Upper lobe of left lung (tissue), 6 donors: Measurements from ENCODE around the gene TRMT61A. TPM values are rescaled to one million over a fixed set of nuclear protein-coding genes. Genes with fewer than 3 reads are reported as not detected.
"Not testable (repeated sequence)": the region's sequence is repeated elsewhere in the genome, so short reads cannot be mapped to it uniquely, and the experiment has no call there.

Experiments used
- ATAC-seq, 2 donors: fragments of 200-7000 bp; cut with Tn5 transposase; one replicate each; pipeline ENCODE4 v1.9.1; 2022; ENCODE audit warnings: mild to moderate bottlenecking in 2 of 2, moderate library complexity in 2 of 2; ENCODE audit not compliant: low FRiP score in 2 of 2
- DNase-seq, 2 donors: peaks; one replicate each; pipeline ENCODE4 v3.0.0-alpha.2; 2019 to 2020
- H3K27ac ChIP-seq, 4 donors: fragments of 200-600 bp; sonication (generic); one replicate each; pipeline ENCODE4 v1.5.1; 2016 to 2019
- H3K27me3 ChIP-seq, 4 donors: fragments of 200-600 bp; sonication (generic); one replicate each; pipeline ENCODE4 v1.5.1; 2017 to 2019
- H3K36me3 ChIP-seq, 4 donors: fragments of 200-600 bp; sonication (generic); one replicate each; pipeline ENCODE4 v1.5.1; 2016 to 2019
- H3K4me1 ChIP-seq, 4 donors: fragments of 200-600 bp; sonication (generic); one replicate each; pipeline ENCODE4 v1.5.1; 2018 to 2019
- H3K4me3 ChIP-seq, 4 donors: fragments of 200-600 bp; sonication (generic); one replicate each; pipeline ENCODE4 v1.5.1; 2017 to 2019; ENCODE audit warnings: mild to moderate bottlenecking in 2 of 4, moderate library complexity in 1 of 4
- H3K9me3 ChIP-seq, 4 donors: fragments of 200-600 bp; sonication (generic); one replicate each; pipeline ENCODE4 v1.5.1; 2018 to 2019
- CTCF ChIP-seq, 6 experiments: fragments of 450-650 bp in 4 of 6; fragments of 200-600 bp in 2 of 6; sonication (generic) in 2 of 6; IDR thresholded peaks; one replicate each; pipeline ENCODE4 v1.5.1; 2016 to 2019; ENCODE audit warnings: antibody characterized with exemption in 6 of 6
- EP300 ChIP-seq, 4 donors: sonication (generic); formaldehyde crosslinking; IDR thresholded peaks; one replicate each; pipeline ENCODE4 v1.5.1; 2017; ENCODE audit warnings: antibody characterized with exemption in 4 of 4, control low read depth in 2 of 4
- POLR2A ChIP-seq, 4 donors: fragments of 450-650 bp; IDR thresholded peaks; one replicate each; pipeline ENCODE4 v1.5.1; 2016 to 2017; ENCODE audit warnings: antibody characterized with exemption in 4 of 4, mild to moderate bottlenecking in 2 of 4
- POLR2AphosphoS5 ChIP-seq, 2 donors: sonication (generic); formaldehyde crosslinking; IDR thresholded peaks; one replicate each; pipeline ENCODE4 v1.5.1; 2017; ENCODE audit warnings: antibody characterized with exemption in 2 of 2
- WGBS, 2 donors: methylation state at CpG; one replicate each; pipeline ENCODE4 v1.1.5; 2017 to 2018; 5-methylcytosine and 5-hydroxymethylcytosine counted together
- total RNA-seq, 6 donors: library from RNA; depleted of rRNA in 4 of 6; stranded (reverse); fragments of >200 nt in 4 of 6; gene quantifications; one replicate each; pipeline versions ENCODE4 v1.1.0 to v1.2.1, GENCODE V29; 2016 to 2021
- donor health status: DM: no; HTN: no; CAD: no; lungs with moderate emphysema.
- donor health status: DM: no; HTN: yes; CAD: no; lungs with severe emphysema.

Gene TRMT61A
- total RNA-seq, 6 donors from 2014 or later = 6.7 to 25.1 (median 15.0) TPM

GRCh38 chr14:103510724-103511693, 18.0 kb upstream of the TRMT61A start:
- Histone ChIP-seq H3K36me3 (peaks cover 0 to 44% (median 25%) of the 10 kb centered on the region in 4 donors), H3K27me3 (no peaks in the 10 kb centered on the region), H3K4me3 (no peak overlapping the region), H3K4me1 (peaks cover 10 to 23% (median 15%) of the 10 kb centered on the region in 4 donors), H3K27ac (peak overlapping the region; percentile 6 to 48 (median 26)), H3K9me3 (no peaks in the 10 kb centered on the region)
- no peak for TF ChIP-seq POLR2AphosphoS5 (IDR thresholded peaks at IDR 0.05)
- TF ChIP-seq POLR2A (IDR thresholded peaks at IDR 0.05) = no peak
- DNase-seq = peak in 1 of 2 donors; percentile 66
- WGBS, 2 donors = 84 to 87% methylated on average over 25 to 26 of the region's 26 CpGs
- ATAC-seq = no peak

GRCh38 chr14:103512180-103512579, 16.8 kb upstream of the TRMT61A start:
- peaks cover 0 to 37% (median 22%) of the 10 kb centered on the region in 4 donors for H3K36me3 ChIP-seq
- peak overlapping the region; percentile 69 to 83 (median 78) for H3K27ac ChIP-seq
- H3K4me1 ChIP-seq = peaks cover 10 to 23% (median 15%) of the 10 kb centered on the region in 4 donors
- H3K4me3 ChIP-seq, DNase-seq, ATAC-seq, H3K27me3 ChIP-seq, H3K9me3 ChIP-seq: not testable (repeated sequence)
- WGBS, 2 donors = 85 to 89% methylated on average over 7 to 8 of the region's 8 CpGs

GRCh38 chr14:103512701-103513611, 16.0 kb upstream of the TRMT61A start:
- Histone ChIP-seq H3K4me1 (peaks cover 13 to 24% (median 17%) of the 10 kb centered on the region in 4 donors), H3K27ac (peak overlapping the region; percentile 69 to 83 (median 78)), H3K9me3 (no peaks in the 10 kb centered on the region), H3K36me3 (peaks cover 0 to 31% (median 20%) of the 10 kb centered on the region in 4 donors), H3K27me3 (no peaks in the 10 kb centered on the region), H3K4me3 (no peak overlapping the region)
- ATAC-seq (peak; percentile 73 to 93), DNase-seq (peak; percentile 86 to 91)
- TF ChIP-seq EP300 (IDR thresholded peaks at IDR 0.05) = peak in 1 of 4 donors; percentile 29
- peak in 1 of 2 donors; percentile 9 for TF ChIP-seq POLR2AphosphoS5 (IDR thresholded peaks at IDR 0.05)
- no peak for TF ChIP-seq CTCF (IDR thresholded peaks at IDR 0.05)
- 38 to 69% methylated on average over 17 to 25 of the region's 25 CpGs for WGBS, 2 donors

GRCh38 chr14:103514596-103515421, 14.2 kb upstream of the TRMT61A start:
- peaks cover 0 to 21% (median 8%) of the 10 kb centered on the region in 4 donors for H3K36me3 ChIP-seq
- no peaks in the 10 kb centered on the region for H3K27me3 ChIP-seq
- no peak for DNase-seq
- H3K4me1 ChIP-seq = peaks cover 29 to 43% (median 35%) of the 10 kb centered on the region in 4 donors
- no peak for TF ChIP-seq EP300 (IDR thresholded peaks at IDR 0.05)
- 84 to 88% methylated on average over 9 to 15 of the region's 18 CpGs for WGBS, 2 donors
- ATAC-seq = no peak
- H3K9me3 ChIP-seq = no peaks in the 10 kb centered on the region
- no peak overlapping the region for H3K4me3 ChIP-seq
- H3K27ac ChIP-seq = peak overlapping the region in 2 of 4 donors; percentile 48 to 49

- Histone ChIP-seq H3K27ac (no peak overlapping the region), H3K9me3 (no peaks in the 10 kb centered on the region), H3K36me3 (peaks cover 0 to 4% (median under 1%) of the 10 kb centered on the region in 4 donors), H3K4me1 (peaks cover 44 to 56% (median 51%) of the 10 kb centered on the region in 4 donors), H3K27me3 (peaks cover 0 to 4% (median 2%) of the 10 kb centered on the region in 4 donors), H3K4me3 (no peak overlapping the region)
- no peak for TF ChIP-seq EP300 (IDR thresholded peaks at IDR 0.05)
- TF ChIP-seq CTCF (IDR thresholded peaks at IDR 0.05) = no peak
- no peak for TF ChIP-seq POLR2A (IDR thresholded peaks at IDR 0.05)
- no peak for TF ChIP-seq POLR2AphosphoS5 (IDR thresholded peaks at IDR 0.05)
- DNase-seq (no peak), ATAC-seq (no peak)
- 72 to 74% methylated on average over 10 of the region's 10 CpGs for WGBS, 2 donors
These were observed 12.4 kb upstream of the TRMT61A start for GRCh38 chr14:103516426-103517173.
